ENCODE results near the gene NUP133.

The NUP133 gene

DNA sequence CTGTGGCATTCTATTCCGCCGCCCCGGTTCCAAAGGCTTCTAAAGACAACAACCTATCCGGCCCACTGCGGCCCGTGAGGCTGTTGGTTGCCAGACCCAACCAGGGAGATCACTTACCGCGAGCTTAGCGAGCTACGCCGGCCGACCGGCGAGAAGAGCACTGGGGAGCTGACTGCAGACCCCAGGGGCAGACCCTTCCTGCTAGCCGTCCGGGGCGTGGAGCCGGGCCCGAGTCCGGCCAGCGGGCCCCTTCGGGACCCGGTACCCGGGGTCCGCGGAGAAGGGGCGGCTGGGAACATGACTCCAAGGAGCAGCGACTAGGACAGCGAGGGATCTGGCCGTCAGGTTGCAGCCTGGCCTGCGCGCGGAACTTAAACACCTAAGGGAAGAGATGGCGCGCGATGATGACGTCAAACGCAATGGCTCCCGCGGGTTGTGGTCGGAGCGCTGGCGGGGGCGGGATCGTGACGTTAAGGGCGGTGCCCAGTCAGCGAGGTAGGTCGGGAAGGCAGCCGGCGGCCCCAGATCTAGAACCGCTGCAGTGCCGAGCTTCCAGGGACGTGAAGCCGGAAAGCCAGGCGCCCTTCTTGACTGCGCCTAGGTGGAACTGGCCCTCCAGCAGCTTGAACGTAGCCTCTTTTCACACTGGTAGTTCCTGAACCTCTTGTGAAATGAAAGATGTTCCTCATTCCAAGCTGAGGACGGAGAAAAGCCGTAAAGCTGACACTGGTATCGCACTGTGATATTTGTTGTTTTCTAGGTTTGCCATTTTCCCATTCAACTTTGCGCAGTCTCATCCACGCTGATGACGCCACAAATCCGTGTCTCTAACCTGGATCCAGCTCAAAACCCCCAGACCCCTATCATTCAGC is at the start of gene NUP133:
Gene NUP133 (minus strand): TSS at position 391 of the 872 bp plus-strand sequence. CDS start 92 bp downstream, at position 299.
- H3K4me3 ChIP-seq (ENCODE audit: low read depth, low read length) = peak within 1 kb of the TSS; percentile 96
- peaks cover 9 to 22% of the 10 kb centered on the region in 2 experiments for H3K36me3 ChIP-seq (ENCODE audit: control insufficient read depth in 2 of 2, insufficient read depth in 1 of 2, low read length in 2 of 2)
- peak within 1 kb of the TSS; percentile 85 for H3K27ac ChIP-seq (ENCODE audit: extremely low read depth, low read depth, low read length)
- ChIA-PET CTCF (interaction anchor here (0.5 to 2.0 kb wide), 10 partner anchors 10 to 741 kb away, joined by 3 to 11 read pairs (median 4); partner anchors contain the start of gene CCSAP), POLR2A (interaction anchor here (0.5 to 3.9 kb wide), 33 partner anchors 10 to 773 kb away, joined by 3 to 44 read pairs (median 4); partner anchors contain the start of genes ABCB10, RAB4A, RHOU and TAF5L)
- H3K9me3 ChIP-seq (ENCODE audit: control insufficient read depth, insufficient read depth, low read depth, low read length) = no peaks in the 10 kb centered on the region
- peaks cover 7% of the 10 kb centered on the region; the same call in 1 of the 2 replicates for H3K4me1 ChIP-seq (ENCODE audit: control insufficient read depth, insufficient read depth, low read length)
- TF ChIP-seq, protein P1, sequence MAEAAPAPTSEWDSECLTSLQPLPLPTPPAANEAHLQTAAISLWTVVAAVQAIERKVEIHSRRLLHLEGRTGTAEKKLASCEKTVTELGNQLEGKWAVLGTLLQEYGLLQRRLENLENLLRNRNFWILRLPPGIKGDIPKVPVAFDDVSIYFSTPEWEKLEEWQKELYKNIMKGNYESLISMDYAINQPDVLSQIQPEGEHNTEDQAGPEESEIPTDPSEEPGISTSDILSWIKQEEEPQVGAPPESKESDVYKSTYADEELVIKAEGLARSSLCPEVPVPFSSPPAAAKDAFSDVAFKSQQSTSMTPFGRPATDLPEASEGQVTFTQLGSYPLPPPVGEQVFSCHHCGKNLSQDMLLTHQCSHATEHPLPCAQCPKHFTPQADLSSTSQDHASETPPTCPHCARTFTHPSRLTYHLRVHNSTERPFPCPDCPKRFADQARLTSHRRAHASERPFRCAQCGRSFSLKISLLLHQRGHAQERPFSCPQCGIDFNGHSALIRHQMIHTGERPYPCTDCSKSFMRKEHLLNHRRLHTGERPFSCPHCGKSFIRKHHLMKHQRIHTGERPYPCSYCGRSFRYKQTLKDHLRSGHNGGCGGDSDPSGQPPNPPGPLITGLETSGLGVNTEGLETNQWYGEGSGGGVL (tag by site-specific recombination; IDR thresholded peaks at IDR 0.05) = peak; percentile 99
- peak; percentile 53; the same call in 1 of the 2 replicates for TF ChIP-seq ZIC2 (tag by site-specific recombination; IDR thresholded peaks at IDR 0.05)
- no peak for TF ChIP-seq ZNF248 (tag by site-specific recombination; IDR thresholded peaks at IDR 0.05)
- no peak for TF ChIP-seq ZNF211 (tag by site-specific recombination; IDR thresholded peaks at IDR 0.05; ENCODE audit: low read depth)
- TF ChIP-seq ZNF548 (tag by site-specific recombination; IDR thresholded peaks at IDR 0.05) = no peak; the same call in 1 of the 2 replicates
- no peak for TF ChIP-seq TRIM28 (IDR thresholded peaks at IDR 0.05; ENCODE audit: borderline replicate concordance, low read length)
- TF ChIP-seq ZNF658 (tag by site-specific recombination; IDR thresholded peaks at IDR 0.05) = no peak
- TF ChIP-seq GLIS2 (tag by site-specific recombination; IDR thresholded peaks at IDR 0.05) = peak; percentile 86
- no peak for TF ChIP-seq ZNF16 (tag by site-specific recombination; IDR thresholded peaks at IDR 0.05; ENCODE audit: low read depth)
- TF ChIP-seq ZBTB48 (tag by site-specific recombination; IDR thresholded peaks at IDR 0.05) = peak; percentile 96
- TF ChIP-seq ZNF561 (tag by site-specific recombination; IDR thresholded peaks at IDR 0.05; ENCODE audit: borderline replicate concordance) = peak; percentile 94
- TF ChIP-seq ZNF654 (tag by site-specific recombination; IDR thresholded peaks at IDR 0.05; ENCODE audit: low read depth) = no peak
- TF ChIP-seq, protein P2, sequence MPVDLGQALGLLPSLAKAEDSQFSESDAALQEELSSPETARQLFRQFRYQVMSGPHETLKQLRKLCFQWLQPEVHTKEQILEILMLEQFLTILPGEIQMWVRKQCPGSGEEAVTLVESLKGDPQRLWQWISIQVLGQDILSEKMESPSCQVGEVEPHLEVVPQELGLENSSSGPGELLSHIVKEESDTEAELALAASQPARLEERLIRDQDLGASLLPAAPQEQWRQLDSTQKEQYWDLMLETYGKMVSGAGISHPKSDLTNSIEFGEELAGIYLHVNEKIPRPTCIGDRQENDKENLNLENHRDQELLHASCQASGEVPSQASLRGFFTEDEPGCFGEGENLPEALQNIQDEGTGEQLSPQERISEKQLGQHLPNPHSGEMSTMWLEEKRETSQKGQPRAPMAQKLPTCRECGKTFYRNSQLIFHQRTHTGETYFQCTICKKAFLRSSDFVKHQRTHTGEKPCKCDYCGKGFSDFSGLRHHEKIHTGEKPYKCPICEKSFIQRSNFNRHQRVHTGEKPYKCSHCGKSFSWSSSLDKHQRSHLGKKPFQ (tag by site-specific recombination; IDR thresholded peaks at IDR 0.05) = no peak
- TF ChIP-seq KLF7 (tag by site-specific recombination; IDR thresholded peaks at IDR 0.05; ENCODE audit: borderline replicate concordance) = peak; percentile 97; the same call in 1 of the 2 replicates
- TF ChIP-seq ZNF785 (tag by site-specific recombination; IDR thresholded peaks at IDR 0.05) = no peak
- TF ChIP-seq ZNF266 (tag by site-specific recombination; IDR thresholded peaks at IDR 0.05; ENCODE audit: low read depth) = no peak
- TF ChIP-seq BCL11B (tag by site-specific recombination; IDR thresholded peaks at IDR 0.05; ENCODE audit: low read depth) = no peak
- TF ChIP-seq, protein P3, sequence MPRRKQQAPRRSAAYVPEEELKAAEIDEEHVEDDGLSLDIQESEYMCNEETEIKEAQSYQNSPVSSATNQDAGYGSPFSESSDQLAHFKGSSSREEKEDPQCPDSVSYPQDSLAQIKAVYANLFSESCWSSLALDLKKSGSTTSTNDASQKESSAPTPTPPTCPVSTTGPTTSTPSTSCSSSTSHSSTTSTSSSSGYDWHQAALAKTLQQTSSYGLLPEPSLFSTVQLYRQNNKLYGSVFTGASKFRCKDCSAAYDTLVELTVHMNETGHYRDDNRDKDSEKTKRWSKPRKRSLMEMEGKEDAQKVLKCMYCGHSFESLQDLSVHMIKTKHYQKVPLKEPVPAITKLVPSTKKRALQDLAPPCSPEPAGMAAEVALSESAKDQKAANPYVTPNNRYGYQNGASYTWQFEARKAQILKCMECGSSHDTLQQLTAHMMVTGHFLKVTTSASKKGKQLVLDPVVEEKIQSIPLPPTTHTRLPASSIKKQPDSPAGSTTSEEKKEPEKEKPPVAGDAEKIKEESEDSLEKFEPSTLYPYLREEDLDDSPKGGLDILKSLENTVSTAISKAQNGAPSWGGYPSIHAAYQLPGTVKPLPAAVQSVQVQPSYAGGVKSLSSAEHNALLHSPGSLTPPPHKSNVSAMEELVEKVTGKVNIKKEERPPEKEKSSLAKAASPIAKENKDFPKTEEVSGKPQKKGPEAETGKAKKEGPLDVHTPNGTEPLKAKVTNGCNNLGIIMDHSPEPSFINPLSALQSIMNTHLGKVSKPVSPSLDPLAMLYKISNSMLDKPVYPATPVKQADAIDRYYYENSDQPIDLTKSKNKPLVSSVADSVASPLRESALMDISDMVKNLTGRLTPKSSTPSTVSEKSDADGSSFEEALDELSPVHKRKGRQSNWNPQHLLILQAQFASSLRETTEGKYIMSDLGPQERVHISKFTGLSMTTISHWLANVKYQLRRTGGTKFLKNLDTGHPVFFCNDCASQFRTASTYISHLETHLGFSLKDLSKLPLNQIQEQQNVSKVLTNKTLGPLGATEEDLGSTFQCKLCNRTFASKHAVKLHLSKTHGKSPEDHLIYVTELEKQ (tag by site-specific recombination; IDR thresholded peaks at IDR 0.05; ENCODE audit: borderline replicate concordance) = no peak
- TF ChIP-seq ZNF529 (tag by site-specific recombination; IDR thresholded peaks at IDR 0.05; ENCODE audit: insufficient replicate concordance) = no peak
- TF ChIP-seq, protein P4, sequence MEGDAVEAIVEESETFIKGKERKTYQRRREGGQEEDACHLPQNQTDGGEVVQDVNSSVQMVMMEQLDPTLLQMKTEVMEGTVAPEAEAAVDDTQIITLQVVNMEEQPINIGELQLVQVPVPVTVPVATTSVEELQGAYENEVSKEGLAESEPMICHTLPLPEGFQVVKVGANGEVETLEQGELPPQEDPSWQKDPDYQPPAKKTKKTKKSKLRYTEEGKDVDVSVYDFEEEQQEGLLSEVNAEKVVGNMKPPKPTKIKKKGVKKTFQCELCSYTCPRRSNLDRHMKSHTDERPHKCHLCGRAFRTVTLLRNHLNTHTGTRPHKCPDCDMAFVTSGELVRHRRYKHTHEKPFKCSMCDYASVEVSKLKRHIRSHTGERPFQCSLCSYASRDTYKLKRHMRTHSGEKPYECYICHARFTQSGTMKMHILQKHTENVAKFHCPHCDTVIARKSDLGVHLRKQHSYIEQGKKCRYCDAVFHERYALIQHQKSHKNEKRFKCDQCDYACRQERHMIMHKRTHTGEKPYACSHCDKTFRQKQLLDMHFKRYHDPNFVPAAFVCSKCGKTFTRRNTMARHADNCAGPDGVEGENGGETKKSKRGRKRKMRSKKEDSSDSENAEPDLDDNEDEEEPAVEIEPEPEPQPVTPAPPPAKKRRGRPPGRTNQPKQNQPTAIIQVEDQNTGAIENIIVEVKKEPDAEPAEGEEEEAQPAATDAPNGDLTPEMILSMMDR (tag by site-specific recombination; IDR thresholded peaks at IDR 0.05) = no peak
- TF ChIP-seq, protein P5, sequence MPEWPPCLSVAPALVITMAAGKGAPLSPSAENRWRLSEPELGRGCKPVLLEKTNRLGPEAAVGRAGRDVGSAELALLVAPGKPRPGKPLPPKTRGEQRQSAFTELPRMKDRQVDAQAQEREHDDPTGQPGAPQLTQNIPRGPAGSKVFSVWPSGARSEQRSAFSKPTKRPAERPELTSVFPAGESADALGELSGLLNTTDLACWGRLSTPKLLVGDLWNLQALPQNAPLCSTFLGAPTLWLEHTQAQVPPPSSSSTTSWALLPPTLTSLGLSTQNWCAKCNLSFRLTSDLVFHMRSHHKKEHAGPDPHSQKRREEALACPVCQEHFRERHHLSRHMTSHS (tag by site-specific recombination; IDR thresholded peaks at IDR 0.05) = no peak
- TF ChIP-seq ZNF23 (tag by site-specific recombination; IDR thresholded peaks at IDR 0.05; ENCODE audit: borderline replicate concordance) = no peak
- TF ChIP-seq ZBTB26 (tag by site-specific recombination; optimal IDR thresholded peaks at IDR 0.05) = peak; percentile 80
- TF ChIP-seq ZNF169 (tag by site-specific recombination; IDR thresholded peaks at IDR 0.05) = no peak
- TF ChIP-seq ZSCAN23 (tag by site-specific recombination; IDR thresholded peaks at IDR 0.05) = no peak; the same call in 1 of the 2 replicates
- TF ChIP-seq ZNF433 (tag by site-specific recombination; IDR thresholded peaks at IDR 0.05; ENCODE audit: low read depth) = no peak
